HG03196 (cell line): ENCODE results near the gene OGDH.

Experiments
- ATAC-seq: cut with Tn5 transposase; IDR thresholded peaks from one replicate; pipeline ENCODE4 v1.9.1; 2021; ENCODE audit not compliant: unreplicated experiment

Gene OGDH

GRCh38 chr7:44618045-44618444 lies 11.6 kb downstream of the OGDH start:
- no peak for ATAC-seq

- ATAC-seq = peak; percentile 34
Observed at GRCh38 chr7:44618753-44619152, 12.3 kb downstream of the OGDH start.

GRCh38 chr7:44621034-44621749 lies 14.8 kb downstream of the OGDH start:
- no peak for ATAC-seq

GRCh38 chr7:44621750-44622103 lies 15.3 kb downstream of the OGDH start:
- ATAC-seq = no peak

- ATAC-seq = peak; percentile 62
Observed at GRCh38 chr7:44622342-44623151, 16.1 kb downstream of the OGDH start.

- no peak for ATAC-seq
Observed at GRCh38 chr7:44624318-44624717, 17.9 kb downstream of the OGDH start.

GRCh38 chr7:44625526-44626471 lies 19.4 kb downstream of the OGDH start:
- ATAC-seq = no peak

- no peak for ATAC-seq
Observed at GRCh38 chr7:44626620-44627019, 20.2 kb downstream of the OGDH start.

- peak; percentile 33 for ATAC-seq
Observed at GRCh38 chr7:44629829-44630522, 23.5 kb downstream of the OGDH start.

GRCh38 chr7:44630792-44631457 lies 24.5 kb downstream of the OGDH start:
- no peak for ATAC-seq

GRCh38 chr7:44631458-44632115 lies 25.2 kb downstream of the OGDH start:
- no peak for ATAC-seq

- no peak for ATAC-seq
Observed at GRCh38 chr7:44632196-44632595, 25.8 kb downstream of the OGDH start.

GRCh38 chr7:44633254-44634186 lies 27.1 kb downstream of the OGDH start:
- peak; percentile 50 for ATAC-seq

- no peak for ATAC-seq
Observed at GRCh38 chr7:44634187-44634838, 27.9 kb downstream of the OGDH start.

- no peak for ATAC-seq
Observed at GRCh38 chr7:44634839-44635591, 28.6 kb downstream of the OGDH start.

GRCh38 chr7:44636041-44636584 lies 29.7 kb downstream of the OGDH start:
- no peak for ATAC-seq

- ATAC-seq = no peak
Observed at GRCh38 chr7:44636926-44637325, 30.5 kb downstream of the OGDH start.
